ENCODE measurements around the gene ATXN7L2. TPM values are rescaled to one million over a fixed set of nuclear protein-coding genes. Genes with fewer than 3 reads are reported as not detected.

ATXN7L2 gene
- total and polyA plus RNA-seq, 4 donors: 0.61 to 1.7 (median 1.3) TPM

- no peak for DNase-seq (ENCODE audit: low spot score)
- Histone ChIP-seq H3K4me1 (ENCODE audit: control insufficient read depth in 4 of 4, insufficient read depth in 4 of 4, low read length in 3 of 4) (peaks cover 4 to 8% (median 6%) of the 10 kb centered on the region in 4 donors), H3K9me3 (ENCODE audit: control insufficient read depth in 4 of 4, low read length in 3 of 4) (no peaks in the 10 kb centered on the region), H3K27me3 (ENCODE audit: control insufficient read depth in 4 of 4, insufficient read depth in 4 of 4, low read length in 3 of 4) (no peaks in the 10 kb centered on the region), H3K36me3 (ENCODE audit: control insufficient read depth in 4 of 4, insufficient read depth in 3 of 4, low read depth in 1 of 4, low read length in 3 of 4) (peaks cover 0 to 3% (median under 1%) of the 10 kb centered on the region in 4 donors), H3K27ac (ENCODE audit: low read depth in 1 of 2, low read length in 2 of 2) (no peak overlapping the region), H3K9ac (ENCODE audit: low read depth in 1 of 2, low read length in 2 of 2) (no peak overlapping the region), H3K4me3 (ENCODE audit: low read depth in 1 of 3, low read length in 3 of 3) (no peak overlapping the region)
- TF ChIP-seq ZBTB33 (IDR thresholded peaks at IDR 0.05) (no peak), REST (IDR thresholded peaks at IDR 0.05) (peak; percentile 96)
- 61% methylated on average over 7 of the region's 7 CpGs for WGBS
These were observed 4.9 kb upstream of the ATXN7L2 start for GRCh38 chr1:109478806-109479205.

GRCh38 chr1:109479311-109479710 is 4.4 kb upstream of the ATXN7L2 start:
- Histone ChIP-seq H3K9ac (ENCODE audit: low read depth in 1 of 2, low read length in 2 of 2) (no peak overlapping the region), H3K4me1 (ENCODE audit: control insufficient read depth in 4 of 4, insufficient read depth in 4 of 4, low read length in 3 of 4) (peaks cover 5 to 11% (median 8%) of the 10 kb centered on the region in 4 donors), H3K9me3 (ENCODE audit: control insufficient read depth in 4 of 4, low read length in 3 of 4) (no peaks in the 10 kb centered on the region), H3K36me3 (ENCODE audit: control insufficient read depth in 4 of 4, insufficient read depth in 3 of 4, low read depth in 1 of 4, low read length in 3 of 4) (peaks cover 0 to 3% (median under 1%) of the 10 kb centered on the region in 4 donors), H3K4me3 (ENCODE audit: low read depth in 1 of 3, low read length in 3 of 3) (no peak overlapping the region), H3K27ac (ENCODE audit: low read depth in 1 of 2, low read length in 2 of 2) (no peak overlapping the region), H3K27me3 (ENCODE audit: control insufficient read depth in 4 of 4, insufficient read depth in 4 of 4, low read length in 3 of 4) (no peaks in the 10 kb centered on the region)
- TF ChIP-seq JUND (IDR thresholded peaks at IDR 0.05): no peak
- no peak for DNase-seq (ENCODE audit: low spot score)
- 83% methylated on average over 5 of the region's 5 CpGs for whole genome bisulfite sequencing

- H3K27me3 ChIP-seq (ENCODE audit: control insufficient read depth in 4 of 4, insufficient read depth in 4 of 4, low read length in 3 of 4): no peaks in the 10 kb centered on the region
- H3K36me3 ChIP-seq (ENCODE audit: control insufficient read depth in 4 of 4, insufficient read depth in 3 of 4, low read depth in 1 of 4, low read length in 3 of 4): peaks cover 0 to 3% (median under 1%) of the 10 kb centered on the region in 4 donors
- 90% methylated on average over 3 of the region's 3 CpGs for WGBS
- H3K9me3 ChIP-seq (ENCODE audit: control insufficient read depth in 4 of 4, low read length in 3 of 4): no peaks in the 10 kb centered on the region
- DNase-seq (ENCODE audit: low spot score): no peak
- H3K4me1 ChIP-seq (ENCODE audit: control insufficient read depth in 4 of 4, insufficient read depth in 4 of 4, low read length in 3 of 4): peaks cover 5 to 16% (median 13%) of the 10 kb centered on the region in 4 donors
- H3K27ac ChIP-seq (ENCODE audit: low read depth in 1 of 2, low read length in 2 of 2): no peak overlapping the region
- H3K9ac ChIP-seq (ENCODE audit: low read depth in 1 of 2, low read length in 2 of 2): no peak overlapping the region
- H3K4me3 ChIP-seq (ENCODE audit: low read depth in 1 of 3, low read length in 3 of 3): no peak overlapping the region
- no peak for TF ChIP-seq GABPA (IDR thresholded peaks at IDR 0.05 in 1 of 2, conservative IDR thresholded peaks at IDR 0.05 in 1 of 2)
- no peak for TF ChIP-seq CTCF (IDR thresholded peaks at IDR 0.05; ENCODE audit: low read depth, low read length, missing input control)
- no peak for TF ChIP-seq HNF4G (IDR thresholded peaks at IDR 0.05)
- no peak for TF ChIP-seq REST (IDR thresholded peaks at IDR 0.05)
- no peak for TF ChIP-seq FOXA1 (IDR thresholded peaks at IDR 0.05)
- TF ChIP-seq ATF3 (IDR thresholded peaks at IDR 0.05): no peak
- no peak for TF ChIP-seq RXRA (IDR thresholded peaks at IDR 0.05)
- no peak for TF ChIP-seq FOXA2 (IDR thresholded peaks at IDR 0.05)
- no peak for TF ChIP-seq TAF1 (conservative IDR thresholded peaks at IDR 0.05)
- TF ChIP-seq EGR1 (IDR thresholded peaks at IDR 0.05; ENCODE audit: low read depth in 2 of 2): no peak
- TF ChIP-seq HNF4A (conservative IDR thresholded peaks at IDR 0.05): no peak
- no peak for TF ChIP-seq RAD21 (IDR thresholded peaks at IDR 0.05)
- TF ChIP-seq JUND (IDR thresholded peaks at IDR 0.05): no peak
- TF ChIP-seq NR2F2 (IDR thresholded peaks at IDR 0.05): no peak
These were observed 3.8 kb upstream of the ATXN7L2 start for GRCh38 chr1:109479901-109480300.

Data from liver (tissue), 9 donors.